GM10266 (cell line): ENCODE results near the gene SIGLEC8.

Experiments used
- DNase-seq: peaks from one replicate; pipeline ENCODE4 v3.0.0; 2012; ENCODE audit errors: extremely low spot score
- TF ChIP-seq, protein P1 (sequence below): IDR thresholded peaks from 2 replicates; pipeline ENCODE4 v1.5.1; 2012; ENCODE audit warnings: mild to moderate bottlenecking, low read depth; ENCODE audit not compliant: control insufficient read depth, insufficient read depth; ENCODE audit errors: missing control alignments

SIGLEC8 gene

DNA sequence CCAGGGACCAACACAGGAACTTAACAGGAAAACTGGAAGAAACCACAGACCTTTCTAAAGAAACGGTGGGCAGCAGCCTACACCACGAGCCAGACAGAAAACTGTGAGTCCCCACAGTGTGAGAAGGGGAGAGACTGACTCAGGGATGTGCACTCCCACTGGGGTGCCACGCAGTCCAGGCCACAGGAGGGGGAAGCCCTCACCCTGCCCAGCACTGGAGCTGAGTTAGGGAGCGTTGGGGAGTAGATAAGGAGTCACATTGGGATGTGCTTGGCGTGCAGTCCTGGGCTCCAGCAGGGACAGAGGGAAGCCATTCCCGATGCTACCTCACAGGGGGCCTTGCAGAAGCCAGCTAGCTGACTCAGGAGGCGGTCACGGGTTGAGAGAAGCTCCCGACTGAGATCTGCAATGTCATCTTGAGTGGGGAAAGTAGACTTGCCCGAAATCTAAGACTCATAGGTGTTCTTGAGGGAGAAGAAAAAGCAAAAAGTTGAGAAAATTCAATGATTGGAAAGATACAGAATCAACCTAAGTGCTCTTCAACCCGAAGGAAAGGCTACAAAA, 17.3 kb downstream of the SIGLEC8 start:
- DNase-seq: no peak
- TF ChIP-seq, protein P1, sequence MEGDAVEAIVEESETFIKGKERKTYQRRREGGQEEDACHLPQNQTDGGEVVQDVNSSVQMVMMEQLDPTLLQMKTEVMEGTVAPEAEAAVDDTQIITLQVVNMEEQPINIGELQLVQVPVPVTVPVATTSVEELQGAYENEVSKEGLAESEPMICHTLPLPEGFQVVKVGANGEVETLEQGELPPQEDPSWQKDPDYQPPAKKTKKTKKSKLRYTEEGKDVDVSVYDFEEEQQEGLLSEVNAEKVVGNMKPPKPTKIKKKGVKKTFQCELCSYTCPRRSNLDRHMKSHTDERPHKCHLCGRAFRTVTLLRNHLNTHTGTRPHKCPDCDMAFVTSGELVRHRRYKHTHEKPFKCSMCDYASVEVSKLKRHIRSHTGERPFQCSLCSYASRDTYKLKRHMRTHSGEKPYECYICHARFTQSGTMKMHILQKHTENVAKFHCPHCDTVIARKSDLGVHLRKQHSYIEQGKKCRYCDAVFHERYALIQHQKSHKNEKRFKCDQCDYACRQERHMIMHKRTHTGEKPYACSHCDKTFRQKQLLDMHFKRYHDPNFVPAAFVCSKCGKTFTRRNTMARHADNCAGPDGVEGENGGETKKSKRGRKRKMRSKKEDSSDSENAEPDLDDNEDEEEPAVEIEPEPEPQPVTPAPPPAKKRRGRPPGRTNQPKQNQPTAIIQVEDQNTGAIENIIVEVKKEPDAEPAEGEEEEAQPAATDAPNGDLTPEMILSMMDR: no peak

DNA sequence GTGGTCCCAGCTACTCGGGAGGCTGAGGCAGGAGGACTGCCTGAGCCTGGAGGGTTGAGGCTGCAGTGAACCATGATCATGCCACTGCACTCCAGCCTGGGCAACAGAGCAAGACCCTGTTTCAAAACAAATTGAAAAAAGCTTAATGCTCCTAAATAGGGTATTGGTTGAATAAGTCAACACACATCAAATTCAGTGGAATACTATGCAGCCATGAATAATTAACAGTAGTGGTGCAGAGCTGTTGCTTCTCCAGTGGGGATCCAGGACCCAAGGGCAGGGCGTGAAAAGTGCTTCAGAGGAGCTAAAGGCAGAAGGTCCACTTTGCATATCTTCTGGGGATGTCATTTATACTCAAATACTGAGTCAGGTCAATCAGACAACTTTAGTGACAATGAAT, 18.2 kb downstream of the SIGLEC8 start:
- DNase-seq: no peak
- TF ChIP-seq, protein P1: no peak

DNA sequence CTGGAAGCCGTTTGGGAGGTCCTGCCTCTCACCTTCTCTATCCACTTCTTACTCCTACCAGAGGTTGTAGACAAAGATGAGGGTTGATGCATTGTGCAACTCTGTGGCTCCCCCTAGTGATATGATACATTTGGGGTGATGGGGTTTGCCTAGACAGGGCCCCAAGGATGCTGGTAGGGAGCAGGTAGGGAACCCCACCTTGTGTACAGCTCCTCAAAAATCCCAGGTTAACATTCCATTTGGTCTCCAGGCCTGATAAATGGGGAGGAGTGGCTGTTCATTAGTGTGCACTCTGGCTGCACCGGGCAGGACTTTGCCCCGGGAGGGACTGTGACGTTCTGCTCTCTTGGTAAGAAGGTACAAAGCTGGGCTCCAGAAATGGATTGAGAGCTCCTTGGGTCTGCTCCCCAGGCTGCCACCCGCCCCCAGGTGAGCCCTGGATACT, 19.2 kb downstream of the SIGLEC8 start:
- peak; percentile 52 for DNase-seq
- TF ChIP-seq, protein P1: peak; percentile 73

DNA sequence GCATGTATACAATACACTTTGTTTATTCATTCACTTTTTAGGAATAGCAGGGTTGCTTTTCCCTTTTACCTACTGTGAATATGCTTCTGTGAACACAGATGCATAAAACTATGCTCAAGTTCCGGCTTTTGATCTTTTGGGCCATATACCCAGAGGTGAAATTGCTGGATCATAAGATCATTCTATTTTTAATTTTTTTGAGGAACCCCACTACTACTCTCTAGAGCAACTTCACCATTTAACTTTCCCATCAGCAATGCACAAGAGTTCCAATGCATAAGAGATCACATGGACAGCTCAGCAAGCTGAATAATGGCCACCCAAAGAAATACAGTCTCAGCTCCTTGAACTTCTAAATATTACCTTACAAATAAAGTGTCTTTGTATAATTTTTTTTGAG, 23.8 kb downstream of the SIGLEC8 start:
- DNase-seq: no peak
- TF ChIP-seq, protein P1: no peak

DNA sequence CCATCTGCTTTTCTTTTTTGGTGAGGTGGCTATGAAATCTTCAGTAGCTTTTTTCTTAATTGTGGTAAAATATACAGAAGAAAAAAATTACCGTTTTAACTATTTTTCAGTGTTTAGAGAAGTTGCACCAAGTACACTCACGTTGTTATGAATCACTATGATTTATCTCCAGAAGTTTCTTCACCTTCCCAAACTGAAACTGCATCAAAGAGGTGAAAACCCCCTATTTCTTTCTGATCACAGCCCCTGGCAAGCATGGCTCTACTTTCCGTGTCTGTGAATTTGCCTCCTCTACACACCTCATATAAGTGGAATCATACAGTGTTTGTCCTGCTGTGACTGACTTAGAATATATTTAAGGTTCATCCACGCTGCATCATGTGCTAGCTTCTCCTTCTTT, 25.2 kb downstream of the SIGLEC8 start:
- DNase-seq: no peak
- TF ChIP-seq, protein P1: no peak

DNA sequence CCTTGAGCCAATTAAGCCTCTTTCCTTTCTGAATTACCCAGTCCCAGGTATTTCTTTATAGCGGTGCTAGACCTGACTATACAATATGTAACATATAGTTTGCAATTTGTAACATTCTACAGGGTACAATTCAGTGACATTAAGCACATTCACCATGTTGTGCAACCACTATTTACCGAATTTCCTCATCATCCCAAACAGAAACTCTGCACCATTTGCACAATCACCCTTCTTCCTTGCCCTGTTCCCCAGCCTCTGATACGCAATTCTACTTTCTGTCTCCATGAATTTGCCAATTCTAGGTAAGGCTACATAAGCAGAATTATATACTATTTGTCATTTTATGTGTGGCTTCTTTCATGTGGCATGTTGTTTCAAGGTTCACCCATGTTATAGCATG, 27.1 kb downstream of the SIGLEC8 start:
- TF ChIP-seq, protein P1: no peak

DNA sequence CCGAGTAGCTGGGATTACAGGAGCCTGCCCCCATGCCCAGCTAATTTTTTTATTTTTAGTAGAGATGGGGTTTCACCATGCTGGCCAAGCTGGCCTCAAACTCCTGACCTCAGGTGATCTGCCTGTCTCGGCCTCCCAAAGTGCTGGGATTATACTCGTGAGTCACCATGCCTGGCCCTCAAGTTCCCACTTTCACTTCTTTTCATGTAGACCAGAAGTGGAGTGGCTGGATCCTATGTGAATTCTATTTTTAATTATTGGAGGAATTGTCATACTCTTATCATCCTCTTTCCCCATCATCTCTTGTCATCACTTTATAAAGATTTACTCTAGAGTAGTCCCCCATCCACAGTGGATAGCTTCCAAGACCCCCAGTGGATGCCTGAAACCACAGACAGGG, 28.0 kb downstream of the SIGLEC8 start:
- TF ChIP-seq, protein P1: no peak
- no peak for DNase-seq

More for the DNA sequence above, 27.1 kb downstream of the SIGLEC8 start:
- no peak for DNase-seq
